ENCODE results near the gene RPS21. TPM values are rescaled to one million over a fixed set of nuclear protein-coding genes. Genes with fewer than 3 reads are reported as not detected.

Gene RPS21
- total RNA-seq, 1 donor from 2014 or later: 1,160 TPM

GRCh38 chr20:62364911-62365736 lies 21.8 kb upstream of the RPS21 start:
- Mint-ChIP-seq H3K36me3 (ENCODE audit: insufficient read depth) (no peaks in the 10 kb centered on the region), H3K27ac (peak overlapping the region; percentile 76), H3K4me3 (ENCODE audit: low read depth) (peak overlapping the region; percentile 69), H3K27me3 (no peaks in the 10 kb centered on the region), H3K4me1 (ENCODE audit: low read depth) (peaks cover 37% of the 10 kb centered on the region), H3K9me3 (ENCODE audit: low read depth) (no peaks in the 10 kb centered on the region)
- no peak for TF ChIP-seq CTCF (IDR thresholded peaks at IDR 0.05; ENCODE audit: unreplicated experiment)
- no peak for DNase-seq (ENCODE audit: low spot score, unreplicated experiment)

GRCh38 chr20:62365814-62366369 lies 21.0 kb upstream of the RPS21 start:
- no peak for TF ChIP-seq CTCF (IDR thresholded peaks at IDR 0.05; ENCODE audit: unreplicated experiment)
- Mint-ChIP-seq H3K9me3 (ENCODE audit: low read depth) (no peaks in the 10 kb centered on the region), H3K36me3 (ENCODE audit: insufficient read depth) (no peaks in the 10 kb centered on the region), H3K27me3 (no peaks in the 10 kb centered on the region), H3K27ac (peak overlapping the region; percentile 76), H3K4me3 (ENCODE audit: low read depth) (peak overlapping the region; percentile 69), H3K4me1 (ENCODE audit: low read depth) (peaks cover 37% of the 10 kb centered on the region)
- DNase-seq (ENCODE audit: low spot score, unreplicated experiment): no peak

GRCh38 chr20:62366370-62367135 lies 20.4 kb upstream of the RPS21 start:
- Mint-ChIP-seq H3K27me3 (no peaks in the 10 kb centered on the region), H3K27ac (peak overlapping the region; percentile 41), H3K4me1 (ENCODE audit: low read depth) (peaks cover 36% of the 10 kb centered on the region), H3K9me3 (ENCODE audit: low read depth) (no peaks in the 10 kb centered on the region), H3K4me3 (ENCODE audit: low read depth) (peak overlapping the region; percentile 69), H3K36me3 (ENCODE audit: insufficient read depth) (no peaks in the 10 kb centered on the region)
- peak; percentile 70 for DNase-seq (ENCODE audit: low spot score, unreplicated experiment)
- TF ChIP-seq CTCF (IDR thresholded peaks at IDR 0.05; ENCODE audit: unreplicated experiment): no peak

GRCh38 chr20:62367136-62367632 lies 19.7 kb upstream of the RPS21 start, which contains the start of gene LAMA5:
Gene LAMA5, minus strand, starts transcription at chr20:62367312. Its CDS starts 67 bp downstream, at chr20:62367245.
- peaks cover 31% of the 10 kb centered on the region for H3K4me1 Mint-ChIP-seq (ENCODE audit: low read depth)
- TF ChIP-seq CTCF (IDR thresholded peaks at IDR 0.05; ENCODE audit: unreplicated experiment): no peak
- no peaks in the 10 kb centered on the region for H3K27me3 Mint-ChIP-seq
- H3K27ac Mint-ChIP-seq: peak within 1 kb of the TSS; percentile 78
- H3K4me3 Mint-ChIP-seq (ENCODE audit: low read depth): peak within 1 kb of the TSS; percentile 69
- H3K9me3 Mint-ChIP-seq (ENCODE audit: low read depth): no peaks in the 10 kb centered on the region
- H3K36me3 Mint-ChIP-seq (ENCODE audit: insufficient read depth): no peaks in the 10 kb centered on the region
- peak; percentile 65 for DNase-seq (ENCODE audit: low spot score, unreplicated experiment)

Data from progenitor cell of endocrine pancreas (in vitro differentiated cells).